Neural cell (in vitro differentiated cells): ENCODE results near the gene NELL1. TPM values are rescaled to one million over a fixed set of nuclear protein-coding genes. Genes with fewer than 3 reads are reported as not detected.

Experiments
- H2AFZ ChIP-seq: fragments of 200-600, 300-800 bp; sonication (generic), shearing (Covaris generic); 2 replicates; pipeline ENCODE4 v1.6.0; 2014; ENCODE audit warnings: low read depth, mild to moderate bottlenecking, antibody characterized with exemption, low read length, moderate library complexity
- H3F3A ChIP-seq: fragments of 200-600 bp; shearing (Covaris generic); 2 replicates; pipeline ENCODE4 v1.6.1; 2016; ENCODE audit warnings: mild to moderate bottlenecking, moderate library complexity, mixed read lengths, antibody characterized with exemption, low read length; ENCODE audit not compliant: insufficient read depth, poor library complexity, severe bottlenecking
- H3K27ac ChIP-seq: fragments of 200-600, 300-800 bp; sonication (generic), shearing (Covaris generic); 2 replicates; pipeline ENCODE4 v1.5.1; 2014; ENCODE audit warnings: mild to moderate bottlenecking, low read length, moderate library complexity
- H3K27me3 ChIP-seq: fragments of 300-800, 200-600 bp; sonication (generic), shearing (Covaris generic); 2 replicates; pipeline ENCODE4 v1.6.0; 2014; ENCODE audit warnings: mild to moderate bottlenecking, low read depth, low read length, moderate library complexity; ENCODE audit not compliant: insufficient read depth
- H3K36me3 ChIP-seq: fragments of 300-800, 200-600 bp; sonication (generic), shearing (Covaris generic); 2 replicates; pipeline ENCODE4 v1.5.1; 2014; ENCODE audit warnings: mild to moderate bottlenecking, antibody characterized with exemption, low read length, moderate library complexity; ENCODE audit not compliant: insufficient read depth
- H3K4me2 ChIP-seq: fragments of 300-800, 200-600 bp; sonication (generic), shearing (Covaris generic); 2 replicates; pipeline ENCODE4 v1.6.0; 2014; ENCODE audit warnings: mild to moderate bottlenecking, low read length
- H3K4me3 ChIP-seq: fragments of 300-800, 200-600 bp; sonication (generic), shearing (Covaris generic); 2 replicates; pipeline ENCODE4 v1.5.1; 2014; ENCODE audit warnings: mild to moderate bottlenecking, low read length, moderate library complexity
- H3K79me2 ChIP-seq: fragments of 200-600 bp; shearing (Covaris generic); replicated peaks from 2 replicates; pipeline ENCODE4 v1.6.0; 2014; ENCODE audit warnings: mild to moderate bottlenecking, low read length, moderate library complexity; ENCODE audit not compliant: insufficient read depth
- H3K9ac ChIP-seq: fragments of 300-800, 200-600 bp; sonication (generic), shearing (Covaris generic); 2 replicates; pipeline ENCODE4 v1.6.1; 2016; ENCODE audit warnings: mild to moderate bottlenecking, low read length, mixed read lengths
- H3K9me2 ChIP-seq: fragments of 200-600 bp; shearing (Covaris generic); 2 replicates; pipeline ENCODE4 v1.6.1; 2016; ENCODE audit warnings: mild to moderate bottlenecking, low read length, mixed read lengths; ENCODE audit not compliant: insufficient read depth
- H3K9me3 ChIP-seq: fragments of 200-600, 300-800 bp; sonication (generic), shearing (Covaris generic); 2 replicates; pipeline ENCODE4 v1.6.1; 2016; ENCODE audit warnings: mild to moderate bottlenecking, mixed run types, low read length, moderate library complexity, mixed read lengths
- H4K20me1 ChIP-seq: fragments of 200-600 bp; shearing (Covaris generic); 2 replicates; pipeline ENCODE4 v1.6.1; 2016; ENCODE audit warnings: mild to moderate bottlenecking, mixed run types; ENCODE audit not compliant: insufficient read depth
- EP300 ChIP-seq: fragments of 450-650 bp; conservative IDR thresholded peaks from 2 replicates; pipeline ENCODE4 v1.6.1; 2014; ENCODE audit warnings: antibody characterized with exemption, mild to moderate bottlenecking, moderate library complexity; ENCODE audit not compliant: poor library complexity, severe bottlenecking
- EZH2 ChIP-seq: fragments of 200-600, 300-800 bp; shearing (Covaris generic), sonication (generic); IDR thresholded peaks from 2 replicates; pipeline ENCODE4 v1.6.1; 2014; ENCODE audit warnings: antibody characterized with exemption, low read length, borderline replicate concordance, mild to moderate bottlenecking; ENCODE audit not compliant: insufficient read depth, poor library complexity, severe bottlenecking
- MXI1 ChIP-seq: fragments of 450-650 bp; conservative IDR thresholded peaks from 2 replicates; pipeline ENCODE4 v1.6.1; 2014; ENCODE audit warnings: antibody characterized with exemption, mild to moderate bottlenecking; ENCODE audit not compliant: poor library complexity, severe bottlenecking
- POLR2AphosphoS5 ChIP-seq: IDR thresholded peaks from 2 replicates; pipeline ENCODE4 v1.6.1; 2012
- RAD21 ChIP-seq: fragments of 450-650 bp; conservative IDR thresholded peaks from 2 replicates; pipeline ENCODE4 v1.6.1; 2014; ENCODE audit warnings: antibody characterized with exemption, mild to moderate bottlenecking, moderate library complexity
- SMC3 ChIP-seq: fragments of 450-650 bp; conservative IDR thresholded peaks from 2 replicates; pipeline ENCODE4 v1.6.1; 2014; ENCODE audit warnings: antibody characterized with exemption, mild to moderate bottlenecking, moderate library complexity; ENCODE audit not compliant: poor library complexity
- TAF1 ChIP-seq: IDR thresholded peaks from 2 replicates; pipeline ENCODE4 v1.6.1; 2012; ENCODE audit warnings: low read depth
- polyA plus RNA-seq: library from polyadenylated mRNA; depleted of rRNA; stranded (reverse); fragments of >200 nt; gene quantifications from 2 replicates; pipeline ENCODE4 v1.2.3, GENCODE V29; 2014
- TF ChIP-seq, protein P1 (sequence below): fragments of 450-650 bp; IDR thresholded peaks from 2 replicates; pipeline ENCODE4 v1.5.1; 2014; ENCODE audit warnings: antibody characterized with exemption, mild to moderate bottlenecking, moderate library complexity; ENCODE audit not compliant: poor library complexity, severe bottlenecking
- TF ChIP-seq, protein P2 (sequence below): IDR thresholded peaks from 2 replicates; pipeline ENCODE4 v1.6.1; 2012; ENCODE audit warnings: borderline replicate concordance

Gene NELL1
- polyA plus RNA-seq, 1 donor from 2014 or later, result 70.4 TPM

DNA sequence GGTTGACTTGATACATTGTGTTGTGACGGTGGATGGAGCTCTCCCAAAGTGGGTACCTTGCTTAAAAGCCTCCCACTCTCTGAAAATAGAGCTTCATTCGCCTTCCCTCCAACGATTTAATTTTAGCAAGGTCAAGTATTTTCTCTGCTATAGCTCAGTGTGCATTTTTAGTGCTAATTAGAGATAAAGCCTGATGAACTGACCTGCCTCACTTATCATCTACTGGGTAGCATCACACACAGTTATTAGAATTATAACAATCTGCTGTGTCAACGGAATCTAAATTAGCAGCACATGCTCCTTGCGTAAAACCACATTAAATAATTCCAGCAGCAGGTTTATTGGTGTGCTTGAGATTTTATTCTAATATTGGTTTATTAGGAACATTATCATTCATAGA, 701.7 kb downstream of the NELL1 start (continued):
- TF ChIP-seq, protein P1, sequence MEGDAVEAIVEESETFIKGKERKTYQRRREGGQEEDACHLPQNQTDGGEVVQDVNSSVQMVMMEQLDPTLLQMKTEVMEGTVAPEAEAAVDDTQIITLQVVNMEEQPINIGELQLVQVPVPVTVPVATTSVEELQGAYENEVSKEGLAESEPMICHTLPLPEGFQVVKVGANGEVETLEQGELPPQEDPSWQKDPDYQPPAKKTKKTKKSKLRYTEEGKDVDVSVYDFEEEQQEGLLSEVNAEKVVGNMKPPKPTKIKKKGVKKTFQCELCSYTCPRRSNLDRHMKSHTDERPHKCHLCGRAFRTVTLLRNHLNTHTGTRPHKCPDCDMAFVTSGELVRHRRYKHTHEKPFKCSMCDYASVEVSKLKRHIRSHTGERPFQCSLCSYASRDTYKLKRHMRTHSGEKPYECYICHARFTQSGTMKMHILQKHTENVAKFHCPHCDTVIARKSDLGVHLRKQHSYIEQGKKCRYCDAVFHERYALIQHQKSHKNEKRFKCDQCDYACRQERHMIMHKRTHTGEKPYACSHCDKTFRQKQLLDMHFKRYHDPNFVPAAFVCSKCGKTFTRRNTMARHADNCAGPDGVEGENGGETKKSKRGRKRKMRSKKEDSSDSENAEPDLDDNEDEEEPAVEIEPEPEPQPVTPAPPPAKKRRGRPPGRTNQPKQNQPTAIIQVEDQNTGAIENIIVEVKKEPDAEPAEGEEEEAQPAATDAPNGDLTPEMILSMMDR, result no peak

DNA sequence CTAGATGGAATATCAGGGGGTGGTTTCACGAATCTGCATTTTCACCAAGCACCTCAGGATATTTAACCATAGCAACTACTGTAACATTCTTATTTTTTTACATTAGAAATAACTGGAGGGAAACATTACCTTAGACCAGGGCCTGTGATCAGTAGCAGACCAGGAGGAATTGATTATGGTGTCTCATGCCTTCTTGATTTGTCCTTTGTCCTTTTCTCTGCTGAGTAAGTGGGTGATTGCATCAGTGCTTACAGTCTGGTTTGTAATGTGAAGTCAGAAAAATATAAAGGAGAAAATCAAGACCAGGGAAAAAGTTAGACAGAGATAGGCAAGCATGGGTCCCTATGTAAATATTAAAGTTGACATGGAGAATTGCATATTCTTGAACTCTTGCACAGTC, 703.3 kb downstream of the NELL1 start:
- H3K9me2 ChIP-seq, result no peaks in the 10 kb centered on the region
- no peak overlapping the region for H3K4me3 ChIP-seq
- H3K4me2 ChIP-seq, result no peak overlapping the region
- no peaks in the 10 kb centered on the region for H3K9me3 ChIP-seq
- no peaks in the 10 kb centered on the region for H3K27me3 ChIP-seq
- no peaks in the 10 kb centered on the region for H3F3A ChIP-seq
- no peaks in the 10 kb centered on the region for H3K79me2 ChIP-seq
- no peaks in the 10 kb centered on the region for H4K20me1 ChIP-seq
- TF ChIP-seq TAF1 (no peak), SMC3 (no peak)
- TF ChIP-seq, protein P1, result no peak
- H3K36me3 ChIP-seq, result no peaks in the 10 kb centered on the region
- H3K27ac ChIP-seq, result no peak overlapping the region
- no peak overlapping the region for H3K9ac ChIP-seq
- H2AFZ ChIP-seq, result no peak overlapping the region

DNA sequence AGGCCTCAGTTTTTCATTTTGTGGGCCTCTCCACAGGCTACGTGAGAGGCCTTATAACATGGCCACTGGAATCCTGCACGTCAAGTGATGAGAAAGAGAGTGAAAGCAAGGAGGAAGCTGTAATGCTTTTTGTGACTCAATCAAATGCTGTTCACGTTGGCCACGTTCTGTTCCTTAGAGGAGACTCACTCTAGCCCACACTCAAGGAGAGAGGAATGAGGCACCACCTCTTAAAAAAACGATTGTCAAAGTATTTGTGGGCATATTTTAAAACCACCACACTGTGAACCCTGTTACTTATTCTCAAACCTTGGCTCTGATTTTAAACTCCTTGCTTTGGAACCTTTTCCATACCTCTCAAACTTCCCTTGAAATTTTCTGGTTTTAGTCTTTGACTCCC, 705.0 kb downstream of the NELL1 start:
- TF ChIP-seq EZH2 (no peak), MXI1 (no peak), EP300 (no peak), TAF1 (no peak), SMC3 (no peak), RAD21 (no peak), POLR2AphosphoS5 (no peak)
- TF ChIP-seq, protein P2, sequence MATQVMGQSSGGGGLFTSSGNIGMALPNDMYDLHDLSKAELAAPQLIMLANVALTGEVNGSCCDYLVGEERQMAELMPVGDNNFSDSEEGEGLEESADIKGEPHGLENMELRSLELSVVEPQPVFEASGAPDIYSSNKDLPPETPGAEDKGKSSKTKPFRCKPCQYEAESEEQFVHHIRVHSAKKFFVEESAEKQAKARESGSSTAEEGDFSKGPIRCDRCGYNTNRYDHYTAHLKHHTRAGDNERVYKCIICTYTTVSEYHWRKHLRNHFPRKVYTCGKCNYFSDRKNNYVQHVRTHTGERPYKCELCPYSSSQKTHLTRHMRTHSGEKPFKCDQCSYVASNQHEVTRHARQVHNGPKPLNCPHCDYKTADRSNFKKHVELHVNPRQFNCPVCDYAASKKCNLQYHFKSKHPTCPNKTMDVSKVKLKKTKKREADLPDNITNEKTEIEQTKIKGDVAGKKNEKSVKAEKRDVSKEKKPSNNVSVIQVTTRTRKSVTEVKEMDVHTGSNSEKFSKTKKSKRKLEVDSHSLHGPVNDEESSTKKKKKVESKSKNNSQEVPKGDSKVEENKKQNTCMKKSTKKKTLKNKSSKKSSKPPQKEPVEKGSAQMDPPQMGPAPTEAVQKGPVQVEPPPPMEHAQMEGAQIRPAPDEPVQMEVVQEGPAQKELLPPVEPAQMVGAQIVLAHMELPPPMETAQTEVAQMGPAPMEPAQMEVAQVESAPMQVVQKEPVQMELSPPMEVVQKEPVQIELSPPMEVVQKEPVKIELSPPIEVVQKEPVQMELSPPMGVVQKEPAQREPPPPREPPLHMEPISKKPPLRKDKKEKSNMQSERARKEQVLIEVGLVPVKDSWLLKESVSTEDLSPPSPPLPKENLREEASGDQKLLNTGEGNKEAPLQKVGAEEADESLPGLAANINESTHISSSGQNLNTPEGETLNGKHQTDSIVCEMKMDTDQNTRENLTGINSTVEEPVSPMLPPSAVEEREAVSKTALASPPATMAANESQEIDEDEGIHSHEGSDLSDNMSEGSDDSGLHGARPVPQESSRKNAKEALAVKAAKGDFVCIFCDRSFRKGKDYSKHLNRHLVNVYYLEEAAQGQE, result no peak
- TF ChIP-seq, protein P1, result no peak
- Histone ChIP-seq H3K4me3 (no peak overlapping the region), H3K79me2 (no peaks in the 10 kb centered on the region), H3K27me3 (no peaks in the 10 kb centered on the region), H3K4me2 (no peak overlapping the region), H3K9ac (no peak overlapping the region), H3F3A (no peaks in the 10 kb centered on the region), H3K9me3 (no peaks in the 10 kb centered on the region), H2AFZ (no peak overlapping the region), H3K9me2 (no peaks in the 10 kb centered on the region), H3K36me3 (no peaks in the 10 kb centered on the region), H4K20me1 (no peaks in the 10 kb centered on the region), H3K27ac (no peak overlapping the region)
